ENCODE measurements around the gene SHTN1. TPM values are rescaled to one million over a fixed set of nuclear protein-coding genes. Genes with fewer than 3 reads are reported as not detected.

SHTN1 gene
- total and polyA plus RNA-seq, 2 of the 4 experiments (the other 2 are of a cell fraction) = 0.54 to 2.3 TPM

Small RNA genes within 50 kb of the gene (microRNA-seq; reads per million reads assigned to microRNA genes)
- not detected for gene AC012308.1 (ENCODE audit: insufficient read depth, insufficient read length)

Small RNA genes within 50 kb of the gene (small RNA-seq; reads per million reads assigned to genes)
- 0 reads per million in 5 experiments for gene AC012308.1

Other genes starting within 250 kb of the SHTN1 start
- gene ENO4, start 155.7 kb downstream of the SHTN1 start, total RNA-seq (2012; rRNA removed) = under 0.01 TPM in 2 replicates
- 0.05 and 0.06 TPM in 2 replicates for gene ENO4, start 155.7 kb downstream of the SHTN1 start, polyA plus RNA-seq (2012; rRNA removed)
- gene VAX1, start 133.1 kb upstream of the SHTN1 start, total RNA-seq (2012; rRNA removed) = not detected in 2 replicates
- gene VAX1, start 133.1 kb upstream of the SHTN1 start, polyA plus RNA-seq (2012; rRNA removed) = not detected in 2 replicates
- gene KCNK18, start 192.3 kb upstream of the SHTN1 start, total RNA-seq (2012; rRNA removed) = not detected in 2 replicates
- gene KCNK18, start 192.3 kb upstream of the SHTN1 start, polyA plus RNA-seq (2012; rRNA removed) = not detected in 2 replicates
- gene SLC18A2, start 235.9 kb upstream of the SHTN1 start, total RNA-seq (2012; rRNA removed) = not detected in 2 replicates
- gene SLC18A2, start 235.9 kb upstream of the SHTN1 start, polyA plus RNA-seq (2012; rRNA removed) = not detected in 2 replicates